Effector memory CD4-positive, alpha-beta T cell (primary cell): ENCODE data around the gene TRAPPC12.
"Not testable (repeated sequence)": the region's sequence is repeated elsewhere in the genome, so short reads cannot be mapped to it uniquely, and the experiment has no call there.

Experiments
- DNase-seq, 3 donors: peaks; one replicate each; pipeline ENCODE4 v3.0.0-alpha.2; 2020
- H3K27ac ChIP-seq: 2 replicates; pipeline ENCODE4 v1.7.0; 2013; ENCODE audit warnings: mild to moderate bottlenecking, low read length, moderate library complexity; ENCODE audit not compliant: insufficient read depth, poor library complexity, severe bottlenecking
- H3K27me3 ChIP-seq: replicated peaks from 2 replicates; pipeline ENCODE4 v1.7.0; 2013; ENCODE audit warnings: mild to moderate bottlenecking, low read length; ENCODE audit not compliant: insufficient read depth, control insufficient read depth, poor library complexity, severe bottlenecking
- H3K36me3 ChIP-seq: 2 replicates; pipeline ENCODE4 v1.7.0; 2013; ENCODE audit warnings: mild to moderate bottlenecking, low read length, moderate library complexity; ENCODE audit not compliant: control insufficient read depth, insufficient read depth
- H3K4me1 ChIP-seq: 2 replicates; pipeline ENCODE4 v1.7.0; 2013; ENCODE audit warnings: low read length, mild to moderate bottlenecking; ENCODE audit not compliant: control insufficient read depth, insufficient read depth, poor library complexity, severe bottlenecking
- H3K4me3 ChIP-seq: 2 replicates; pipeline ENCODE4 v1.7.0; 2013; ENCODE audit warnings: low read length, low read depth, mild to moderate bottlenecking; ENCODE audit not compliant: insufficient read depth, poor library complexity, severe bottlenecking
- H3K9me3 ChIP-seq: 2 replicates; pipeline ENCODE4 v1.7.0; 2013; ENCODE audit warnings: mild to moderate bottlenecking, low read length, moderate library complexity; ENCODE audit not compliant: control insufficient read depth

TRAPPC12 gene

DNA sequence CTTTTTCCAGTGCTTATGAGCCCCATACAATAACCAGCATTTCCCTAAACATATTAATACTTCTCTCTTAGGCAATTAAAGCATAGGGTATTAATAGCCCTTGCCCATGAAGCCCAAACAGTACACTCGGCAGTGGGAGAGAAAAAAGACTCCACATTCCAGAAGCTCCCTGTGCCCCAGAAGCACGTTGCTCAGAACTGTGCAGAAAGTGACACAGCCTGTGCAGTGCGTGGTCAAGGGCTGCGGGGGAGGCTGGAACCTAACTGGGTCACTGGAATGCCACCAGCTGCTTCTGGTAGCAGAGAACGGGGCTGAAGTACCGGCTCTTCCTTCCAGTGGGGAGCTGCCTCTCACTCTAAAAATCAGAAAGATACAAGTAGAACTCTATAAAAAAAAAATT is 34.6 kb upstream of the TRAPPC12 start:
- no peak for DNase-seq
- H3K4me1 ChIP-seq: no peaks in the 10 kb centered on the region
- no peak overlapping the region for H3K27ac ChIP-seq
- no peaks in the 10 kb centered on the region for H3K27me3 ChIP-seq
- no peak overlapping the region for H3K4me3 ChIP-seq
- peaks cover 16% of the 10 kb centered on the region for H3K36me3 ChIP-seq
- no peaks in the 10 kb centered on the region for H3K9me3 ChIP-seq

DNA sequence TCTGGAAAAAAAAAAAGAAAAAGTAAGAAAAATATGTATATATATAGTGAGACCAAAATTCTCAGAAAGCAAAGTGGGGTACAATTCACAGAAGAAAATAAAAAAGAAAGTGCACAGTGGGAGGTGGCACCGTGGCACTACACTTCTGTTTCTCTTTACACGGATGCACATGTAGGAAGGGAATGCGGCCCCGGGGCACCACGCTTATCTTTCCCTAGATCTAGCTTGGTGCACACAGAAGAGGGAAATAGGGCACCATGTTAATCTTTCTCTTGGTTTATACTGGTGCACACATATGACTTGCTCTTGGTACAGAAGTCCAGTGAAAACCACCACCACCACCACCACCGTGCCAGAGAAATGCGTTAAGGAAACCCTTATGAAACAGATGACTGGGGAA is 33.9 kb upstream of the TRAPPC12 start:
- Histone ChIP-seq H3K4me1 (no peaks in the 10 kb centered on the region), H3K27ac (no peak overlapping the region), H3K9me3 (no peaks in the 10 kb centered on the region), H3K36me3 (peaks cover 16% of the 10 kb centered on the region), H3K4me3 (no peak overlapping the region), H3K27me3 (no peaks in the 10 kb centered on the region)
- DNase-seq: no peak

DNA sequence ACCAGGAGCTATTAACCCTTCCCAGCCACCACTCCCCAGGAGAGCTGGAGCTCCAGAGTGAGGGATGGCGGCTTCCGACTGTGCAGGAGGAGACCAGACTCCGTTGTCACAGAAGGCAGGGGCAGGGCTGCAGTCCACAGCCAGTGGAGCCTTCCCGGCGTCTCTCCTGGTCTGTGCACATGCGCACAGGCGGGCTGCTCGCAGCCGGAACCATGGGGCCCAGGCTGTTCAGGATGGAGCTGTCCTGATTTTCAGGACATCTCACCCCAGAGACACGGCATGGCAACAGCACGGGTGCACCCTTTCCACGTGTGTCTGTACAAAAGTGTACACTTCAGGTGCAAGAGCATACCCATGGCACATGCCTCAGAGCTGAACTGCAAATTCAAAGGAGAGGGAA is 30.7 kb upstream of the TRAPPC12 start:
- Histone ChIP-seq H3K9me3 (no peaks in the 10 kb centered on the region), H3K27ac (no peak overlapping the region), H3K4me3 (no peak overlapping the region), H3K27me3 (no peaks in the 10 kb centered on the region), H3K36me3 (peaks cover 25% of the 10 kb centered on the region), H3K4me1 (no peaks in the 10 kb centered on the region)
- no peak for DNase-seq

DNA sequence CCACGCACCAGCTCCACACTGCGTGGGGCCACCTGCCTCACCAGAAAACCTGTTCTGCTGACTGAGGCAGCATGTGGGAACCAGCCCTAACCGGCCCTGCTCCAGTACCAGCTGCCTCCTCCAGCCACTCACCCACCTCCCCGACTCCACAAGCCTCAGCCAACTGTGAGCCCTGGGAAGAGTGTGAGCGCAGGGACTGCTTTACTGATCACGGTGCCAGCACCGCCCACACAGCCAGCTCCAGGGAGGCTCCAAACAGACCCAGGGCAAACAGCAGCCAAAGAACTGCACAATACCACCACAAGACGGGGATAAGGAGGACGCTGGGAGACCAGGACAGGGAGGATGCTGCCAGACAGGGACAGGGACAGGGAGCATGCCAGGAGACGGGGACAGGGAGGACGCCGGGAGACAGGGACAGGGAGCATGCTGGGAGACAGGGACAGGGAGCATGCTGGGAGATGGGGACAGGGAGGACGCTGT is 30.2 kb upstream of the TRAPPC12 start:
- no peak overlapping the region for H3K27ac ChIP-seq
- H3K9me3 ChIP-seq: no peaks in the 10 kb centered on the region
- no peaks in the 10 kb centered on the region for H3K27me3 ChIP-seq
- no peak for DNase-seq
- H3K36me3 ChIP-seq: peaks cover 26% of the 10 kb centered on the region
- no peak overlapping the region for H3K4me3 ChIP-seq
- no peaks in the 10 kb centered on the region for H3K4me1 ChIP-seq

DNA sequence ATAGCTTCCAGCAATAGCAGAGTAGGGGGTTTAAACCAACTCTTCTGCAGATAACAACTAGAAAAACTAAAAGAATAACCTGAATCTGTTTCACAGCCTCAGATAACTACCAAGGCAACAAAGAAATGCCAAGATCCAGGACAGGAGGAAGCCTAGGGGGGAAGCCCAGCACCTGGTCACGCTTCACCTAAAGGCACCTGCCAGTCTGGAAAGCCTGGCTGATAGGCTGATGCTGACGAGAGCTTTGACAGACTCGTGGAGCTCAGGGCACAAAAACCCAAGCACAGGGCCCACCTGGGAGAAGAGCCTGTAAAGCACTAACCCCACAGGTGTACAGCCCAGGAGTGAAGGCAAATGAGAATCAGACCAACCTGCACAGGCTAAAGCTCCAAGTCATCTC is 24.5 kb upstream of the TRAPPC12 start:
- H3K36me3 ChIP-seq: peaks cover 11% of the 10 kb centered on the region
- H3K4me3 ChIP-seq: no peak overlapping the region
- no peaks in the 10 kb centered on the region for H3K27me3 ChIP-seq
- no peak for DNase-seq
- H3K9me3 ChIP-seq: no peaks in the 10 kb centered on the region
- H3K27ac ChIP-seq: no peak overlapping the region
- H3K4me1 ChIP-seq: no peaks in the 10 kb centered on the region

DNA sequence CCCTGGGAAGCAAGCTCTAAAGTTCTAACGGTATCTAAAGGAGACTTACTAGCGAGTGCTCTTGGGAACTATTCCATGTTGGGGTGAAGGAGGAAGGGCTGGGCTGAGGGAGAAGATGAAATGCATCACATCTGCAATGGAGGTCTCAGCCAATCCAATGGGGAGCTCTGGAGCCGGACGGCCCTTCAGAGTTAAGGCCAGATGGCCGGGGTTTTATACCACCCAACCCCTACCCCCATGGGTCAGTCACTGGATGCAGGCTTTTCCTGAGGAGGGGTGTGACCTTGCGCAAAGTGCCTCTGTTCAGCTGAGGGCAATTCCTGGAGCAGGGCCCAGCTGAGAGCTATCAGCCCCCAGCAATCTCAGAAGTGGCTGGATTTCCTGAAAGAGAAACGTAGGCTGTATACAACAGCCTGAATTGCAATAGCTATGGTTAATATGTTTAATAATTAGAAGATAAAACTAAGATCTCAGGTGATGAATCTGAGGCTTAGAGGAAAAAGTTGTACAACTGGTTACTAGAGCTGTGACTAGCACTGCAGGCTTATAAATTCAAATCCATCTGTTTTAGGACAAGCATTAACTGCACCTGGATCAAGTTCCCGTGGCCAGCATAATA is 23.4 kb upstream of the TRAPPC12 start:
- Histone ChIP-seq H3K4me1 (no peaks in the 10 kb centered on the region), H3K27ac (no peak overlapping the region), H3K36me3 (peaks cover 11% of the 10 kb centered on the region)

DNA sequence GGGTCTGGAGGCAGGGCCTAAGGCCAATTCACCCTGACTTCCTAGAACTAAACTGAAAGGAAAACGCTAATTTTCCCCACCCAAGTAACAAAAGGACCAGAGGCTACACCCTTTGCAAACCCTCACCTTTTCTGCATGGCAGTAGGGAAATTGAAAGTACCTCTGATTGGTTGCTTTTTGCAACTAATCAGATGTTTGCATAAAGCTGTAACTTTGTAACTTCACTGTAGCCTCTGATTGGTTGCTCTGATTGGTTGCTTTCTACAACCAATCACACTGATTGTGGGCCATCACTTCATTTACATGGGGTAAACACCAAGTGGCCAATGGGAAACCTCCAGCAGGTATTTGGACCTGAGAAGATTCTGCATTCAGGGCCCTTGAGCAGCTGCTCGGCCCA is 22.7 kb upstream of the TRAPPC12 start:
- Histone ChIP-seq H3K4me1 (no peaks in the 10 kb centered on the region), H3K4me3 (no peak overlapping the region), H3K27ac (no peak overlapping the region), H3K9me3 (no peaks in the 10 kb centered on the region), H3K27me3 (no peaks in the 10 kb centered on the region), H3K36me3 (peaks cover 11% of the 10 kb centered on the region)
- DNase-seq: no peak

More for the DNA sequence above, 23.4 kb upstream of the TRAPPC12 start:
- H3K4me3 ChIP-seq: no peak overlapping the region
- no peaks in the 10 kb centered on the region for H3K9me3 ChIP-seq
- no peaks in the 10 kb centered on the region for H3K27me3 ChIP-seq
- no peak for DNase-seq

DNA sequence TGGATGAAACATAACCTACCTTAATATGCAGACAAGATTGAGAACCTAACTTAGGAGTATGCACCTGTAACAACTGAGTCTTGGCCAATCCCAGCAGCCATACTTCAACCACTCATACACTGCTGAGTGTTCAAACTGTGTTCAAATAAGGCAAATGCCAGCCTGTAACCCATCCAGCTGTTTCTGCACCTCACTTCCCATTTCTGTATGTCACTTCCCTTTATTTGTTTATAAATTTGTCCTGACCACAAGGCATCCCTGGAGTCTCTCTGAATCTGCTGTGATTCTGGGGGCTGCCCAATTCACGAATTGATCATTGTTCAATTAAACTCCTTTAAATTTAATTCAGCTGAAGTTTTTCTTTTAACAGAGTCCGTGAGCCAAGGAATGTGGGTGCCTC is 22.0 kb upstream of the TRAPPC12 start:
- not testable (repeated sequence) for H3K4me3 ChIP-seq, H3K9me3 ChIP-seq, H3K27me3 ChIP-seq, H3K4me1 ChIP-seq, DNase-seq, H3K27ac ChIP-seq
- peaks cover 11% of the 10 kb centered on the region for H3K36me3 ChIP-seq

DNA sequence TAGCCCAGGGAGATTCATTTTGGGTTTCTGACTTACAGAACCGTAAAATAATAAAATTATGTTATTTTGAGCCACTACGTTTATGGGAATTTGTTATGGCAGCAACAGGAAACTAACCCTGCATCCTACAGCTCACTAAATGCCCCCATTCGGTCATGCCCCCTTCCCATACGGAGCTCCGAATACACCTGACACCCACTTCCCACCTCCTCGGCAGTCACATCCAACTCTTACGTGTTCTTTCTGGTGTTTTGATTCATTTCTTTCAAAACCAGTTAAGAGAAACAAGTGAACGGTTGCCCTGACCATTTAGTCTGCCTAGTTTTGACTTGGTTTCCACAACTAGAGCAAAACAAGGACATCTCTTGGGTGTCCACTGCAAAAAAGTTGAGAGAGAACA is 21.6 kb upstream of the TRAPPC12 start:
- Histone ChIP-seq H3K4me1 (no peaks in the 10 kb centered on the region), H3K36me3 (peaks cover 10% of the 10 kb centered on the region), H3K27ac (no peak overlapping the region), H3K27me3 (no peaks in the 10 kb centered on the region), H3K4me3 (no peak overlapping the region), H3K9me3 (no peaks in the 10 kb centered on the region)
- DNase-seq: no peak

DNA sequence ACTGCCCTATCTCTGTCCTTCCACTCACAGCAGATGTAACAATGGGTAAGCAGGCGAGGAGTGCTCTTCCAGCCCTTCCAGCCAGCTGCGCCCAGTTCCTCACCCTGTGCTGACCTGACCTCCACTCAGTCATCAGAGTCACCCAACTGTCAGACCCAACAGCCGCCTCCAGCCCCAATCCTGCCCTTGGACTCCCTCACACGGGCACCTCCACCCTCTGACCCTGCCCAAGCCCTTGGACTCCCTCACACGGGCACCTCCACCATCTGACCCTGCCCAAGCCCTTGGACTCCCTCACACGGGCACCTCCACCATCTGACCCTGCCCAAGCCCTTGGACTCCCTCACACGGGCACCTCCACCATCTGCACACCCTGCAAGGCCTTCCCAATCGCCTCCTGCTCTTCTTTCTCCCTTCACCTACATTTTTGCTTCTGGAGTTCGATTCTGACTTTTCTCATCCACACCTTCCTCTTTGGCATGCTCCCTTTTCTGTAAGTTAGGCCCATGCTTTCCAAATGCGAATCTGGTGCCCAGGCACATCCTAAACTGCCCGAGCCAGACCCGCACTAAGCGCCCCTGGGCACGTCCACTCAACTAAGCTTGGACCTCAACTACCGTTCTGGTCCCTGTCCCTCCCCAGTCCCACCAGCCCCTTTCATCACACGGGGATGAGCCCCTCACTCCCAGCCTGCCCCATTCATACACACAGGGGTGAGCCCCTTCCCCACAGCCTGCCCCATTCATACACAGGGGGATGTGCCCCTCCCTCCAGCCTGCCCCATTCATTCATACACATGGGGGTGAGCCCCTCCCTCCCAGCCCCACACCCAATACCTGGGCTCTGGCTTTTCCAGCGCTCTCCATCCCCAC is 17.7 kb upstream of the TRAPPC12 start:
- DNase-seq: no peak
- Histone ChIP-seq H3K36me3 (no peaks in the 10 kb centered on the region), H3K27me3 (no peaks in the 10 kb centered on the region), H3K4me3 (no peak overlapping the region), H3K4me1 (no peaks in the 10 kb centered on the region), H3K27ac (no peak overlapping the region), H3K9me3 (no peaks in the 10 kb centered on the region)
